ENCODE results near the gene FRMD4B. TPM values are rescaled to one million over a fixed set of nuclear protein-coding genes. Genes with fewer than 3 reads are reported as not detected.
A peak's percentile ranks its signal among the peaks of the same experiment; 100 is the strongest.

The FRMD4B gene
- total RNA-seq, 4 donors from 2014 or later: 58.0 to 71.9 (median 63.4) TPM

- no peak overlapping the region for H3K4me3 ChIP-seq (ENCODE audit: low read depth, poor library complexity, severe bottlenecking)
- TF ChIP-seq, protein P1, sequence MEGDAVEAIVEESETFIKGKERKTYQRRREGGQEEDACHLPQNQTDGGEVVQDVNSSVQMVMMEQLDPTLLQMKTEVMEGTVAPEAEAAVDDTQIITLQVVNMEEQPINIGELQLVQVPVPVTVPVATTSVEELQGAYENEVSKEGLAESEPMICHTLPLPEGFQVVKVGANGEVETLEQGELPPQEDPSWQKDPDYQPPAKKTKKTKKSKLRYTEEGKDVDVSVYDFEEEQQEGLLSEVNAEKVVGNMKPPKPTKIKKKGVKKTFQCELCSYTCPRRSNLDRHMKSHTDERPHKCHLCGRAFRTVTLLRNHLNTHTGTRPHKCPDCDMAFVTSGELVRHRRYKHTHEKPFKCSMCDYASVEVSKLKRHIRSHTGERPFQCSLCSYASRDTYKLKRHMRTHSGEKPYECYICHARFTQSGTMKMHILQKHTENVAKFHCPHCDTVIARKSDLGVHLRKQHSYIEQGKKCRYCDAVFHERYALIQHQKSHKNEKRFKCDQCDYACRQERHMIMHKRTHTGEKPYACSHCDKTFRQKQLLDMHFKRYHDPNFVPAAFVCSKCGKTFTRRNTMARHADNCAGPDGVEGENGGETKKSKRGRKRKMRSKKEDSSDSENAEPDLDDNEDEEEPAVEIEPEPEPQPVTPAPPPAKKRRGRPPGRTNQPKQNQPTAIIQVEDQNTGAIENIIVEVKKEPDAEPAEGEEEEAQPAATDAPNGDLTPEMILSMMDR (IDR thresholded peaks at IDR 0.05): no peak
- TF ChIP-seq POLR2A (IDR thresholded peaks at IDR 0.05): no peak
- no peak for DNase-seq (ENCODE audit: low spot score in 2 of 2)
- 66 to 70% methylated on average over 7 of the region's 7 CpGs for WGBS, 2 donors
- intact Hi-C loops (cut with DNase I; ENCODE audit: low total_unique reads): loop anchor here (10.0 kb wide), 1 partner anchor 262 kb away; no protein-coding TSS in a partner anchor
Measured at GRCh38 chr3:69426291-69426966, 40.5 kb upstream of the FRMD4B start.

GRCh38 chr3:69425249-69425648, 39.4 kb upstream of the FRMD4B start:
- intact Hi-C loops (cut with DNase I; ENCODE audit: low total_unique reads): loop anchor here (10.0 kb wide), 1 partner anchor 260 kb away; no protein-coding TSS in a partner anchor
- H3K4me3 ChIP-seq (ENCODE audit: low read depth, poor library complexity, severe bottlenecking): no peak overlapping the region
- no peak for DNase-seq (ENCODE audit: low spot score in 2 of 2)
- 58 to 63% methylated on average over 4 of the region's 4 CpGs for WGBS, 2 donors
- TF ChIP-seq, protein P1 (IDR thresholded peaks at IDR 0.05): no peak
- no peak for TF ChIP-seq POLR2A (IDR thresholded peaks at IDR 0.05)

DNA sequence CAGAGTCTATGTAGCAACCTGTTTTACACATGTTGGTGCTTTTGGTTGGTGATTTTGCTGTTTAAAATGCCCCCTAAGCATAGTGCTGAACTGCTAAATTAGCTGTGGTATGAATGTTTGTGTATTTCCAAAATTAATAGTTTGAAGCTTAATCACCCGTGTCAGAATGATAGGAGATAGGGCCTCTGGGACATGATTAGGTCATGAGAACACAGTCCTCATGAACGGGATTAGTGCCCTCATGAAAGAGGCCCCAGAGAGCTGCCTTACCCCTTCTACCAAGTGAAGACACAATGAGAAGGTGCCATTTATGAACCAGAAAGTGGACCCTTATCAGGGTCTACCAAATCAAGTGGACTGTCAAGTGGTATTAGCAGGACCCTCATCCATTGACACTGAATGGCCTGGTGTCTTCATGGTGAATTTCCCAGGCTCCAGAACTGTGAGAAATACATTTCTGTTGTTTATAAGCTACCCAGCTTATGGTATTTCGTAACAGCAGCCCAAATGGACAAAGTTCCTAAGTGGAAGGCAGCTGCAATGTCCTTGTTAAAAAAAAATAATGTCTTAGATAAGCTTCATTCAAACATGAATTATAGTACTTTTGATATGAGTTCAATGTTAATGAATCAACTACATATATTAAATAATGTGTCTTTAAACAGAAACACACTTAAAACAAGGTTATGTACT, 37.7 kb upstream of the FRMD4B start:
- DNase-seq (ENCODE audit: low spot score in 2 of 2): no peak
- no peak overlapping the region for H3K4me3 ChIP-seq (ENCODE audit: low read depth, poor library complexity, severe bottlenecking)
- intact Hi-C loops (cut with DNase I; ENCODE audit: low total_unique reads): loop anchor here (10.0 kb wide), 1 partner anchor 259 kb away; no protein-coding TSS in a partner anchor
- 84 to 94% methylated on average over 3 of the region's 3 CpGs for WGBS, 2 donors
- TF ChIP-seq, protein P1 (IDR thresholded peaks at IDR 0.05): no peak
- no peak for TF ChIP-seq POLR2A (IDR thresholded peaks at IDR 0.05)

DNA sequence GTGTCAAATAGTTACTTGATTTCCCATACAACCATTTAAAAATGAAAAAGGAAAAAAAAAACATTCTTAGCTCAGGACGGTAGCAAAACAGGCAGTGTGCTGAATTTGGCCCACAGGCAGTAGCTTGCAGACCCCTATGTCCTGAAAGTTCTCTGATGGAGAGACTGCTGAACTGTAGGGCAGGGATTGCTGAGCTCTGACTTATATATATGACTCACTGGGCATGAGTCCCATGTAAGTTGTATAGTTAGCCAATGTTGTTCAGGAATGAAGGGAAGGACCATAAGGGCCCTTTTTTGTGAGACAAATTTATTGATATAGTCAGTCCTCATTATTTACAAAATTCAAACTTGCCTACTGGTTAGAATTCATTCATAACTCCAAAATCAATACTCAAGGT, 36.9 kb upstream of the FRMD4B start:
- intact Hi-C loops (cut with DNase I; ENCODE audit: low total_unique reads): loop anchor here (10.0 kb wide), 1 partner anchor 258 kb away; no protein-coding TSS in a partner anchor
- 90 to 91% methylated on average over 1 of the region's 1 CpG for WGBS, 2 donors

DNA sequence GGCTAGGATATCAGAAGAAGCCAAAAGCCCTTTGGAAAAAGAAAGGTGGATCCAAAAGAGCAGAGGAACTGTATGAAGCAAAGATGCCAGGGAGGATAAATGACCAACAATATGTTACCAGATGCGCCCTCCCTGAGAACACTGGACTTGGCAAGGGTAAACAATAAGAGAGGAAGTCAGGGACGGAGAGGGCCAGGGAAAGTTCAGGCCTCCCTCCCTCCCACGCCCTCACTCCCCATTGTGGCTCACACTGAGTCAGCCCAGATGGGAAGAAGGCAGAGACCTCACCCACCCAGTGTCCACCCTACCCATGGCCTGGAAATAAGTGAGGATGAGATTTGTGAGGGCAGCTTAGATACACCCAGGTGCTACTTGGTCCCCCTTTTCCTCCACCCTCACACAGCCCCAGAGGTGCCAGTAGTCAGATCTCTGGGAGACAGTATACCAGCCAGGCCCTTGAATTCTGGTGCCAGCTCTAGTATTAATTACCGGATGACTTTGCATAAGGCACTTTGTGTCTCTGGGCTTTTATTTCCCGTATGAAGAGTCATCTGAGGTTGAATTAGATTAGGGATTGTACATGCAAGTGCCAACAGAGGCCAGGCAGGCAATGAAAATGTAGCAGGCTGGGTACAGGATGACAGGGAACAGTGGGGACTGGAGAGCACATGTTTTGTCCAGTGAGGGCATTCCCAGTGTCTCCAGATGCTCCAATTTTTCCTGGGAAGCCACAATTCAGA, 35.1 kb upstream of the FRMD4B start:
- peak in 1 of 2 donors; percentile 28 for DNase-seq (ENCODE audit: low spot score in 2 of 2)
- H3K4me3 ChIP-seq (ENCODE audit: low read depth, poor library complexity, severe bottlenecking): no peak overlapping the region
- TF ChIP-seq POLR2A (IDR thresholded peaks at IDR 0.05): no peak
- TF ChIP-seq, protein P1 (IDR thresholded peaks at IDR 0.05): no peak
- intact Hi-C loops (cut with DNase I; ENCODE audit: low total_unique reads): loop anchor here (10.0 kb wide), 1 partner anchor 256 kb away; no protein-coding TSS in a partner anchor
- 53 to 56% methylated on average over 5 of the region's 5 CpGs for WGBS, 2 donors

More for the DNA sequence above, 36.9 kb upstream of the FRMD4B start:
- no peak overlapping the region for H3K4me3 ChIP-seq (ENCODE audit: low read depth, poor library complexity, severe bottlenecking)
- no peak for TF ChIP-seq POLR2A (IDR thresholded peaks at IDR 0.05)
- TF ChIP-seq, protein P1 (IDR thresholded peaks at IDR 0.05): no peak
- no peak for DNase-seq (ENCODE audit: low spot score in 2 of 2)

All from lower leg skin (tissue), 4 donors.